ENCODE measurements around the gene SLC22A7.

DNA sequence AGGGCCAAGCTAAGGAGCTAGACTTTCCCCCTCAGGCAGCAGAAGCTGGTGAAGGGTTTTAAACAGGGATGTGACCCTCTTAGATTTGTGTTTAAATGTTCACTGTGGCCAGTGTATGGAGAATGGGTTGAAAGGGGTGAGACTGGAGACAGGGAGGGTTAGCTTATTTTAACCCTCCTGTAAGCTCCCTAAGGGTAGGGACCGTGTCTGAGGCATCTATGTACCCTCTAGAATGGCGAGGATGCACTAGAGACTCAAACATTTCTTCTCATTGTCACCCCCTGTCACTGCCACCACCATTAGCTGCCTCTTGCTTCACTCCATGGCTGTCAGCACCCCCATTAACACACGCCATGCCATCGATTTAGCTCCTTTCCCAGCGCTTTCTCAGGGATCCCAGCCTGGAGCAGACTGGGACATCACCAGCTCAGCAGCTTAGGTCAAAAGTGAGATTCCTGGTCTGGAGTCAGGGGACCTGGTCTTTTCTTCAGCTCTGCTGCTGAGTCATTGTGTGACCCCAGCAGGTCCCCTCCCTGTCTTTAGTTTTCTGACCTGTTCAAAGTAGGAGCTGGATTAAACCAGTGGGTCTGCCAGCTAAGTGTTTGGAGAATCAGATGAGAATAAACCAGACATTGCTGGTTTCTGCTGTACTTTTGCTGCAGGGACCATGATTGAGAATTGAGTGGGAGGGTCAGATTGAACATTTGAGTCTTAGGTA, 1.1 kb upstream of the SLC22A7 start:
- TF ChIP-seq, protein P1, sequence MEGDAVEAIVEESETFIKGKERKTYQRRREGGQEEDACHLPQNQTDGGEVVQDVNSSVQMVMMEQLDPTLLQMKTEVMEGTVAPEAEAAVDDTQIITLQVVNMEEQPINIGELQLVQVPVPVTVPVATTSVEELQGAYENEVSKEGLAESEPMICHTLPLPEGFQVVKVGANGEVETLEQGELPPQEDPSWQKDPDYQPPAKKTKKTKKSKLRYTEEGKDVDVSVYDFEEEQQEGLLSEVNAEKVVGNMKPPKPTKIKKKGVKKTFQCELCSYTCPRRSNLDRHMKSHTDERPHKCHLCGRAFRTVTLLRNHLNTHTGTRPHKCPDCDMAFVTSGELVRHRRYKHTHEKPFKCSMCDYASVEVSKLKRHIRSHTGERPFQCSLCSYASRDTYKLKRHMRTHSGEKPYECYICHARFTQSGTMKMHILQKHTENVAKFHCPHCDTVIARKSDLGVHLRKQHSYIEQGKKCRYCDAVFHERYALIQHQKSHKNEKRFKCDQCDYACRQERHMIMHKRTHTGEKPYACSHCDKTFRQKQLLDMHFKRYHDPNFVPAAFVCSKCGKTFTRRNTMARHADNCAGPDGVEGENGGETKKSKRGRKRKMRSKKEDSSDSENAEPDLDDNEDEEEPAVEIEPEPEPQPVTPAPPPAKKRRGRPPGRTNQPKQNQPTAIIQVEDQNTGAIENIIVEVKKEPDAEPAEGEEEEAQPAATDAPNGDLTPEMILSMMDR (IDR thresholded peaks at IDR 0.05) = no peak
- TF ChIP-seq POLR2A (IDR thresholded peaks at IDR 0.05) (no peak), POLR2AphosphoS5 (IDR thresholded peaks at IDR 0.05) (no peak)

Measured in prostate gland (tissue), 2 donors.